K562 (cell line): ENCODE measurements around the gene COQ8B. TPM values are rescaled to one million over a fixed set of nuclear protein-coding genes. Genes with fewer than 3 reads are reported as not detected.

Experiments
- DIDO1 ChIP-seq: fragments of 450-650 bp; IDR thresholded peaks from 2 replicates; pipeline ENCODE4 v1.6.1; 2016; ENCODE audit warnings: low read depth, missing biosample characterization, missing genetic modification characterization
- DMBX1 ChIP-seq: fragments of 250-450 bp; sonication (Bioruptor Pico); IDR thresholded peaks from 2 replicates; pipeline ENCODE4 v1.8.0; 2022; ENCODE audit warnings: inconsistent platforms, mild to moderate bottlenecking, moderate library complexity, borderline replicate concordance
- GABPB1 ChIP-seq: sonication (generic); formaldehyde crosslinking; IDR thresholded peaks from 2 replicates; pipeline ENCODE4 v1.8.0; 2022; ENCODE audit warnings: mild to moderate bottlenecking, missing genetic modification reagents
- HNRNPK ChIP-seq: fragments of 200-400 bp; formaldehyde crosslinking; IDR thresholded peaks from one replicate; pipeline ENCODE4 v1.6.1; 2018; ENCODE audit warnings: mild to moderate bottlenecking, low read depth, low read length; ENCODE audit not compliant: poor library complexity, severe bottlenecking
- HNRNPUL1 ChIP-seq: fragments of 200-400 bp; formaldehyde crosslinking; IDR thresholded peaks from 2 replicates; pipeline ENCODE4 v1.6.1; 2017; ENCODE audit warnings: low read length
- KLF13 ChIP-seq: fragments of 450-650 bp; IDR thresholded peaks from 2 replicates; pipeline ENCODE4 v1.6.1; 2016; ENCODE audit warnings: missing genetic modification characterization, low read depth, mild to moderate bottlenecking, missing compliant biosample characterization, moderate library complexity, borderline replicate concordance
- LCOR ChIP-seq: sonication (generic); formaldehyde crosslinking; IDR thresholded peaks from 2 replicates; pipeline ENCODE4 v1.8.0; 2022; ENCODE audit warnings: mild to moderate bottlenecking, missing genetic modification reagents
- MCM7 ChIP-seq, 2 experiments: fragments of 450-650 bp; IDR thresholded peaks; 2 replicates each; pipeline ENCODE4 v1.6.1; 2016 to 2018
- NONO ChIP-seq, 2 experiments: fragments of 200-400 bp in 1 of 2; fragments of 450-650 bp in 1 of 2; formaldehyde crosslinking in 1 of 2; IDR thresholded peaks; 2 replicates each; pipeline ENCODE4 v1.6.1; 2017; ENCODE audit warnings: low read depth in 2 of 2, mild to moderate bottlenecking in 2 of 2, moderate library complexity in 2 of 2, low read length in 1 of 2
- NRF1 ChIP-seq, 2 experiments: fragments of 450-650 bp; IDR thresholded peaks in 1 of 2; conservative IDR thresholded peaks in 1 of 2; 2 replicates each; pipeline ENCODE4 v1.6.1; 2014; ENCODE audit warnings: mild to moderate bottlenecking in 2 of 2
- PTBP1 ChIP-seq: fragments of 200-400 bp; formaldehyde crosslinking; IDR thresholded peaks from 2 replicates; pipeline ENCODE4 v1.6.1; 2017; ENCODE audit warnings: low read depth, low read length
- RBBP5 ChIP-seq: fragments of 200-600 bp; sonication (generic); IDR thresholded peaks from 2 replicates; pipeline ENCODE4 v1.6.1; 2012; ENCODE audit warnings: borderline replicate concordance, mild to moderate bottlenecking, low read length, control low read depth, inconsistent platforms; ENCODE audit not compliant: insufficient read depth, poor library complexity, severe bottlenecking
- SRSF3 ChIP-seq: fragments of 200-400 bp; formaldehyde crosslinking; IDR thresholded peaks from 2 replicates; pipeline ENCODE4 v1.6.1; 2016; ENCODE audit warnings: mild to moderate bottlenecking, low read length, moderate library complexity; ENCODE audit not compliant: insufficient read depth
- SUPT5H ChIP-seq: fragments of 450-650 bp; IDR thresholded peaks from 2 replicates; pipeline ENCODE4 v1.6.1; 2016
- YY1 ChIP-seq, 3 experiments: IDR thresholded peaks; 2 replicates each; pipeline ENCODE4 v1.6.1; 2011; ENCODE audit warnings: low read length in 2 of 3, mild to moderate bottlenecking in 2 of 3, moderate library complexity in 2 of 3, borderline replicate concordance in 1 of 3, control low read depth in 1 of 3, low read depth in 1 of 3; ENCODE audit not compliant: insufficient read depth in 3 of 3, insufficient replicate concordance in 2 of 3, control insufficient read depth in 1 of 3, insufficient read length in 1 of 3; ENCODE audit errors: extremely low read depth in 1 of 3
- ZFX ChIP-seq: sonication (generic); formaldehyde crosslinking; IDR thresholded peaks from 2 replicates; pipeline ENCODE4 v1.8.0; 2022; ENCODE audit warnings: mild to moderate bottlenecking, missing genetic modification reagents, moderate library complexity
- ZNF212 ChIP-seq: fragments of 450-650 bp; formaldehyde crosslinking; IDR thresholded peaks from 2 replicates; pipeline ENCODE4 v1.4.0; 2020; ENCODE audit warnings: mild to moderate bottlenecking
- ZNF398 ChIP-seq: fragments of 250-450 bp; sonication (Bioruptor Pico); IDR thresholded peaks from 2 replicates; pipeline ENCODE4 v1.8.0; 2021; ENCODE audit warnings: moderate library complexity, mild to moderate bottlenecking, inconsistent platforms
- polyA plus RNA-seq, 8 experiments: library from polyadenylated mRNA; depleted of rRNA in 4 of 8; stranded (reverse) in 5 of 8; unstranded in 3 of 8; fragments of >200 nt; fragmentation: Nextera tagmentation in 2 of 8; fragmentation: Illumina TruSeq in 1 of 8; extraction: Ambion mirVana in 2 of 8; extraction: Trizol in 1 of 8; gene quantifications; 2 replicates each; pipeline versions ENCODE4 v1.2.1 to v1.2.3, GENCODE V29; 2011 to 2014; ENCODE audit warnings: inconsistent platforms in 1 of 8, missing spikeins in 1 of 8
- total RNA-seq, 7 experiments: library from RNA; depleted of rRNA in 6 of 7; stranded (reverse); fragments of >200 nt in 6 of 7; fragmentation: Illumina TruSeq in 2 of 7; extraction: Trizol in 2 of 7; gene quantifications; 2 replicates each; pipeline versions ENCODE4 v1.2.1 to v1.2.3, GENCODE V29; 2011 to 2021; ENCODE audit warnings: low replicate concordance in 1 of 7
- TF ChIP-seq, protein P1 (sequence below): fragments of 450-650 bp; formaldehyde crosslinking; IDR thresholded peaks from 2 replicates; pipeline ENCODE4 v1.4.0; 2020; ENCODE audit warnings: mild to moderate bottlenecking, moderate library complexity
- TF ChIP-seq, protein P2 (sequence below): fragments of 450-650 bp; IDR thresholded peaks from one replicate; pipeline ENCODE4 v1.6.1; 2018; ENCODE audit warnings: mild to moderate bottlenecking, moderate library complexity; ENCODE audit not compliant: partially characterized antibody

COQ8B gene
- total and polyA plus RNA-seq, 9 of the 15 experiments (the other 6 are each of a cell fraction or from before 2014, with no cell fraction given) = 0.41 to 32.3 (median 12.9) TPM

DNA sequence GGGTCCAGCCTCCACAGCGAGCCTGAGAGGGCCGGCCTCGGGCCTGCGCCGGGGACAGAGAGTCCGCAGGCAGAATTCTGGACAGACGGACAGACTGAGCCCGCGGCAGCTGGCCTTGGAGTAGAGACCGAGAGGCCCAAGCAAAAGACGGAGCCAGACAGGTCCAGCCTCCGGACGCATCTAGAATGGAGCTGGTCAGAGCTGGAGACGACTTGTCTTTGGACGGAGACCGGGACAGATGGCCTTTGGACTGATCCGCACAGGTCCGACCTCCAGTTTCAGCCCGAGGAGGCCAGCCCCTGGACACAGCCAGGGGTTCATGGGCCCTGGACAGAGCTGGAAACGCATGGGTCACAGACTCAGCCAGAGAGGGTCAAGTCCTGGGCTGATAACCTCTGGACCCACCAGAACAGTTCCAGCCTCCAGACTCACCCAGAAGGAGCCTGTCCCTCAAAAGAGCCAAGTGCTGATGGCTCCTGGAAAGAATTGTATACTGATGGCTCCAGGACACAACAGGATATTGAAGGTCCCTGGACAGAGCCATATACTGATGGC is 716 bp upstream of the COQ8B start (continued):
- TF ChIP-seq GABPB1 = no peak
- no peak for TF ChIP-seq NONO (IDR thresholded peaks at IDR 0.05; ENCODE audit: low read depth in 2 of 2, low read length in 1 of 2)
- TF ChIP-seq DMBX1 (CRISPR knock-in tag) = no peak
- TF ChIP-seq HNRNPUL1 = no peak
- no peak for TF ChIP-seq PTBP1
- TF ChIP-seq ZNF398 (CRISPR knock-in tag) = no peak
- no peak for TF ChIP-seq YY1 (IDR thresholded peaks at IDR 0.05; ENCODE audit: borderline replicate concordance in 1 of 3, control insufficient read depth in 1 of 3, extremely low read depth in 1 of 3, insufficient read depth in 3 of 3, insufficient read length in 1 of 3, insufficient replicate concordance in 2 of 3, low read depth in 1 of 3, low read length in 2 of 3)
- peak; percentile 21 for TF ChIP-seq RBBP5
- no peak for TF ChIP-seq DIDO1
- peak; percentile 43 for TF ChIP-seq ZFX (CRISPR knock-in tag)
- no peak for TF ChIP-seq HNRNPK
- TF ChIP-seq, protein P1, sequence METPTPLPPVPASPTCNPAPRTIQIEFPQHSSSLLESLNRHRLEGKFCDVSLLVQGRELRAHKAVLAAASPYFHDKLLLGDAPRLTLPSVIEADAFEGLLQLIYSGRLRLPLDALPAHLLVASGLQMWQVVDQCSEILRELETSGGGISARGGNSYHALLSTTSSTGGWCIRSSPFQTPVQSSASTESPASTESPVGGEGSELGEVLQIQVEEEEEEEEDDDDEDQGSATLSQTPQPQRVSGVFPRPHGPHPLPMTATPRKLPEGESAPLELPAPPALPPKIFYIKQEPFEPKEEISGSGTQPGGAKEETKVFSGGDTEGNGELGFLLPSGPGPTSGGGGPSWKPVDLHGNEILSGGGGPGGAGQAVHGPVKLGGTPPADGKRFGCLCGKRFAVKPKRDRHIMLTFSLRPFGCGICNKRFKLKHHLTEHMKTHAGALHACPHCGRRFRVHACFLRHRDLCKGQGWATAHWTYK = 0 out of 2 replicates have a peak, but pooled peaks have one; percentile 20
- no peak for TF ChIP-seq SRSF3
- TF ChIP-seq ZNF212 (CRISPR knock-in tag) = no peak
- TF ChIP-seq MCM7 (IDR thresholded peaks at IDR 0.05) = no peak
- no peak for TF ChIP-seq SUPT5H
- peak in 1 of 2 experiments; percentile 27; a peak in 2 of 4 replicates for TF ChIP-seq NRF1 (conservative IDR thresholded peaks at IDR 0.05 in 1 of 2, IDR thresholded peaks at IDR 0.05 in 1 of 2)
- TF ChIP-seq KLF13 = no peak
- TF ChIP-seq LCOR (CRISPR knock-in tag) = no peak
- TF ChIP-seq, protein P2, sequence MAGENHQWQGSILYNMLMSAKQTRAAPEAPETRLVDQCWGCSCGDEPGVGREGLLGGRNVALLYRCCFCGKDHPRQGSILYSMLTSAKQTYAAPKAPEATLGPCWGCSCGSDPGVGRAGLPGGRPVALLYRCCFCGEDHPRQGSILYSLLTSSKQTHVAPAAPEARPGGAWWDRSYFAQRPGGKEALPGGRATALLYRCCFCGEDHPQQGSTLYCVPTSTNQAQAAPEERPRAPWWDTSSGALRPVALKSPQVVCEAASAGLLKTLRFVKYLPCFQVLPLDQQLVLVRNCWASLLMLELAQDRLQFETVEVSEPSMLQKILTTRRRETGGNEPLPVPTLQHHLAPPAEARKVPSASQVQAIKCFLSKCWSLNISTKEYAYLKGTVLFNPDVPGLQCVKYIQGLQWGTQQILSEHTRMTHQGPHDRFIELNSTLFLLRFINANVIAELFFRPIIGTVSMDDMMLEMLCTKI = no peak
